Caco-2 (cell line): ENCODE data around the gene SBF2. TPM values are rescaled to one million over a fixed set of nuclear protein-coding genes. Genes with fewer than 3 reads are reported as not detected.

Experiments used
- BruUV-seq: library from RNA; stranded (reverse); fragments of 400-500 nt; replicated peaks from 2 replicates; lab custom pipeline; 2021; lab: Mats Ljungman, UMichigan
- CTCF ChIA-PET: fragments of 300-600 bp; sonication (Branson Sonifier 250); formaldehyde crosslinking; loops from one replicate; lab custom pipeline; 2022; ENCODE audit warnings: antibody characterized with exemption; lab: Charles Lee
- POLR2A ChIA-PET: fragments of 300-600 bp; sonication (Branson Sonifier 250); formaldehyde crosslinking; loops from one replicate; lab custom pipeline; 2022; ENCODE audit warnings: antibody characterized with exemption; lab: Charles Lee
- DNase-seq, 2 experiments: peaks; one replicate each; pipeline versions ENCODE4 v3.0.0 to v3.0.0-alpha.2; 2020 to 2022
- H3K27me3 ChIP-seq: replicated peaks from 2 replicates; pipeline ENCODE4 v1.6.0; 2011; ENCODE audit warnings: low read length; ENCODE audit not compliant: control insufficient read depth, insufficient read depth
- H3K36me3 ChIP-seq: 2 replicates; pipeline ENCODE4 v1.5.1; 2011; ENCODE audit warnings: low read length; ENCODE audit not compliant: control insufficient read depth, insufficient read depth
- H3K4me1 ChIP-seq: fragments of 250-450 bp; sonication (Bioruptor Pico); 2 replicates; pipeline ENCODE4 v1.5.1; 2020; ENCODE audit warnings: mild to moderate bottlenecking
- H3K4me3 ChIP-seq: 2 replicates; pipeline ENCODE4 v1.5.1; 2011; ENCODE audit warnings: low read depth, mild to moderate bottlenecking, control low read depth, low read length
- H3K9me3 ChIP-seq: fragments of 250-450 bp; sonication (Bioruptor Pico); 2 replicates; pipeline ENCODE4 v1.5.1; 2020; ENCODE audit warnings: mild to moderate bottlenecking, moderate library complexity
- H3K27ac Mint-ChIP-seq: one replicate; pipeline ENCODE4 v1.8.0; 2022; ENCODE audit warnings: mixed read lengths; ENCODE audit not compliant: unreplicated experiment
- H3K27me3 Mint-ChIP-seq: one replicate; pipeline ENCODE4 v1.8.0; 2022; ENCODE audit warnings: mixed read lengths; ENCODE audit not compliant: insufficient read depth, unreplicated experiment
- H3K36me3 Mint-ChIP-seq: one replicate; pipeline ENCODE4 v1.8.0; 2022; ENCODE audit warnings: mild to moderate bottlenecking, mixed read lengths; ENCODE audit not compliant: insufficient read depth, unreplicated experiment
- H3K4me1 Mint-ChIP-seq: one replicate; pipeline ENCODE4 v1.8.0; 2022; ENCODE audit warnings: low read depth, mixed read lengths; ENCODE audit not compliant: unreplicated experiment
- H3K4me3 Mint-ChIP-seq: one replicate; pipeline ENCODE4 v1.8.0; 2022; ENCODE audit warnings: mild to moderate bottlenecking, moderate library complexity, mixed read lengths; ENCODE audit not compliant: unreplicated experiment
- H3K9me3 Mint-ChIP-seq: one replicate; pipeline ENCODE4 v1.8.0; 2022; ENCODE audit warnings: mixed read lengths; ENCODE audit not compliant: unreplicated experiment
- intact Hi-C: fragments of 100-400 bp; cut with micrococcal nuclease; formaldehyde crosslinking; loops from one replicate; pipeline ENCODE4 v1.10.0; 2022; ENCODE audit not compliant: unreplicated experiment
- total RNA-seq: library from RNA; stranded (reverse); gene quantifications from 2 replicates; pipeline ENCODE4 v1.2.3, GENCODE V29; 2022
- TF ChIP-seq, protein P1 (sequence below), 2 experiments: fragments of 200-600 bp in 1 of 2; IDR thresholded peaks; 1 replicate in 1 of 2; 2 replicates in 1 of 2; pipeline versions ENCODE4 v1.5.1 to v1.8.0; 2011 to 2022; ENCODE audit warnings: antibody characterized with exemption in 1 of 2, control low read depth in 1 of 2, inconsistent platforms in 1 of 2, low read depth in 1 of 2, low read length in 1 of 2, mild to moderate bottlenecking in 1 of 2, moderate library complexity in 1 of 2; ENCODE audit not compliant: insufficient read depth in 1 of 2, severe bottlenecking in 1 of 2, unreplicated experiment in 1 of 2

SBF2 gene
- total RNA-seq, 1 experiment from 2014 or later = 72.2 TPM

DNA sequence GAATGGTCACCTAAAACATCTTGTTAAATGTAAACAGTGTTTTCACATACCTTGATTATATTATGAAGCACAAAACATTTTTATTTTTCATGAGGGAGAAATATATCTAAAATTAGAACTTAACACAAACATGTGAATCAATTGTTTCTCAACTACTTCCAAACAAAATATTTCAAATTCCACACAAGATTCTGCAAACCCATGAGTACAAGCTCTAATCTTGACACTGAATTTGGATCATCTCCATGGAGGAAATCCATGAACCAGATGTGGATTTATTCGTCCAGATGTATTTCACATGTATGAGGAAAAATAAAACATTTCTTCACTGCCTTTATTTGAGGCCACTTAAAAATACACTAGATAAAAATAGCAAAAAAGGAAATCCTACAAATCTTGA lies 184.2 kb downstream of the SBF2 start:
- intact Hi-C loops = no loop called here
- no peaks in the 10 kb centered on the region for H3K36me3 ChIP-seq
- H3K4me1 ChIP-seq = peaks cover 7% of the 10 kb centered on the region; the same call in 1 of the 2 replicates
- Mint-ChIP-seq H3K4me3 (no peak overlapping the region), H3K36me3 (no peaks in the 10 kb centered on the region), H3K4me1 (peaks cover 18% of the 10 kb centered on the region), H3K27me3 (no peaks in the 10 kb centered on the region), H3K27ac (no peak overlapping the region), H3K9me3 (peaks cover 9% of the 10 kb centered on the region)
- H3K27me3 ChIP-seq = no peaks in the 10 kb centered on the region
- no peak overlapping the region for H3K4me3 ChIP-seq
- TF ChIP-seq, protein P1, sequence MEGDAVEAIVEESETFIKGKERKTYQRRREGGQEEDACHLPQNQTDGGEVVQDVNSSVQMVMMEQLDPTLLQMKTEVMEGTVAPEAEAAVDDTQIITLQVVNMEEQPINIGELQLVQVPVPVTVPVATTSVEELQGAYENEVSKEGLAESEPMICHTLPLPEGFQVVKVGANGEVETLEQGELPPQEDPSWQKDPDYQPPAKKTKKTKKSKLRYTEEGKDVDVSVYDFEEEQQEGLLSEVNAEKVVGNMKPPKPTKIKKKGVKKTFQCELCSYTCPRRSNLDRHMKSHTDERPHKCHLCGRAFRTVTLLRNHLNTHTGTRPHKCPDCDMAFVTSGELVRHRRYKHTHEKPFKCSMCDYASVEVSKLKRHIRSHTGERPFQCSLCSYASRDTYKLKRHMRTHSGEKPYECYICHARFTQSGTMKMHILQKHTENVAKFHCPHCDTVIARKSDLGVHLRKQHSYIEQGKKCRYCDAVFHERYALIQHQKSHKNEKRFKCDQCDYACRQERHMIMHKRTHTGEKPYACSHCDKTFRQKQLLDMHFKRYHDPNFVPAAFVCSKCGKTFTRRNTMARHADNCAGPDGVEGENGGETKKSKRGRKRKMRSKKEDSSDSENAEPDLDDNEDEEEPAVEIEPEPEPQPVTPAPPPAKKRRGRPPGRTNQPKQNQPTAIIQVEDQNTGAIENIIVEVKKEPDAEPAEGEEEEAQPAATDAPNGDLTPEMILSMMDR (IDR thresholded peaks at IDR 0.05; ENCODE audit: insufficient read depth in 1 of 2, low read depth in 1 of 2, low read length in 1 of 2, severe bottlenecking in 1 of 2, unreplicated experiment in 1 of 2) = no peak
- DNase-seq = no peak
- ChIA-PET CTCF (no interaction called here), POLR2A (no interaction called here)
- no TSS peak for BruUV-seq
- H3K9me3 ChIP-seq = no peaks in the 10 kb centered on the region

DNA sequence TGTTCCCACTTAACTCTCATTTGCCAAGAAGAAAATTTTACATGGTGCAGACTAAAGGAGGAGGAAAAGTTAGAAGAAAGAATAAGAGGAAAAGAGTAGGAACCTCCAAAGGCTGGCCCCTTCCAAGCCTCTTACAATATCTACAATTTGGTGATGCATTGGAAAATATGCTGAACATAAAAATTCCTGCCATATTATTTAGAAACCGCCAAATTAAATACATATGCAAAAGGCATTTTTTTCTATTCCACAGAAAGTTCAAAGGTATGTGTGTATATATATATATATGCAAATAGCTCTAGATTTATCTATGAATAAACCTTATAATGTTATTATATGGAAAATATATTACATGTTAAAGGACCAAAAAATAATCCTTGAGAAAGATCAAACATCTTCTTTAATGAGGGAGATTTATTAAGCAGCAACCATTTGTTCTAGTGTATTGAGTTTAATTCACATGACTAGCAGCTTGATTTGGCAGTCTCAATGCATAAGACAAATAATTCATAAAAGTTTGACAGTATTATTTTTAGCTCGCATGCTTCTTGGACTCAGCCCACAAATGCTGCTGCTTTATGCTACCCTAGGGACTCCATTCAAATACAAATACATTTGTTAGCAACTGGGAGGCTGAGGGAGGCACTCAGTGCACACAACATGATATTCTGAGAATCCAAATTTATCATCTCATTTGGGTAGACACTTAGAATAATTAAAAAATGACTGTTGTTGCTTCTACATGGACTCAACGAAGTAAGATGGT lies 184.9 kb downstream of the SBF2 start:
- Histone ChIP-seq H3K36me3 (no peaks in the 10 kb centered on the region), H3K27me3 (no peaks in the 10 kb centered on the region), H3K4me3 (no peak overlapping the region), H3K9me3 (no peaks in the 10 kb centered on the region), H3K4me1 (no peaks in the 10 kb centered on the region; the same call in 1 of the 2 replicates)
- peaks cover 9% of the 10 kb centered on the region for H3K9me3 Mint-ChIP-seq
- H3K4me1 Mint-ChIP-seq = peaks cover 11% of the 10 kb centered on the region
- ChIA-PET POLR2A (no interaction called here), CTCF (no interaction called here)
- BruUV-seq = no TSS peak
- no peak for DNase-seq
- H3K4me3 Mint-ChIP-seq = no peak overlapping the region
- no peaks in the 10 kb centered on the region for H3K36me3 Mint-ChIP-seq
- H3K27ac Mint-ChIP-seq = no peak overlapping the region
- no peaks in the 10 kb centered on the region for H3K27me3 Mint-ChIP-seq
- intact Hi-C loops = no loop called here
- TF ChIP-seq, protein P1 (IDR thresholded peaks at IDR 0.05; ENCODE audit: insufficient read depth in 1 of 2, low read depth in 1 of 2, low read length in 1 of 2, severe bottlenecking in 1 of 2, unreplicated experiment in 1 of 2) = no peak

DNA sequence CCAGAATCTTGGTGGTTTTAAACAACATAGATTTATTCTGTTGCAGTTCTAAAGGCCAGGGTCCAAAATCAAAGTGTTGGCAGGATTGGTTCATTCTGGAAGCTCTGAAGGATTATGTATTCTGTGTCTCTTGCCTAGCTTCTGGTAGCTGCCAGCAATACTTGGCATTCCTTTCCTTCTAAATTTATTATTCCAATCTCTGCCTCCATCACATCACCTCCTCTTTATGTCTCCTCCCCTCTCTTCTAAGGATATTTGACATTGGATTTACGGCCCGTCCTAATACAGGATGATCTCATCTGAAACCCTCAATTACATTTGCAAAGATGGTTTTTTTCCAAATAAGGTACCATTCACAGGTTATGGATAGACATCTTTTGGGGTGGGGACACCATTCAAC lies 186.5 kb downstream of the SBF2 start:
- H3K4me3 Mint-ChIP-seq = no peak overlapping the region

More for the DNA sequence above, 186.5 kb downstream of the SBF2 start:
- H3K4me1 ChIP-seq = no peaks in the 10 kb centered on the region; the same call in 1 of the 2 replicates
- intact Hi-C loops = no loop called here
- H3K27ac Mint-ChIP-seq = no peak overlapping the region
- H3K27me3 ChIP-seq = no peaks in the 10 kb centered on the region
- H3K9me3 Mint-ChIP-seq = peaks cover 6% of the 10 kb centered on the region
- ChIA-PET POLR2A (no interaction called here), CTCF (no interaction called here)
- TF ChIP-seq, protein P1 (IDR thresholded peaks at IDR 0.05; ENCODE audit: insufficient read depth in 1 of 2, low read depth in 1 of 2, low read length in 1 of 2, severe bottlenecking in 1 of 2, unreplicated experiment in 1 of 2) = no peak
- no peaks in the 10 kb centered on the region for H3K27me3 Mint-ChIP-seq
- no peak for DNase-seq
- no peaks in the 10 kb centered on the region for H3K36me3 Mint-ChIP-seq
- H3K36me3 ChIP-seq = no peaks in the 10 kb centered on the region
- H3K9me3 ChIP-seq = no peaks in the 10 kb centered on the region
- H3K4me1 Mint-ChIP-seq = peaks cover 10% of the 10 kb centered on the region
- BruUV-seq = no TSS peak
- H3K4me3 ChIP-seq = no peak overlapping the region
